HG03175 (cell line): Measurements from ENCODE around the gene PIAS1.
"Not testable (repeated sequence)": the region's sequence is repeated elsewhere in the genome, so short reads cannot be mapped to it uniquely, and the experiment has no call there.

ENCODE experiments used
- ATAC-seq: cut with Tn5 transposase; IDR thresholded peaks from one replicate; pipeline ENCODE4 v1.9.1; 2021; ENCODE audit warnings: mild to moderate bottlenecking, moderate library complexity; ENCODE audit not compliant: unreplicated experiment

The PIAS1 gene

DNA sequence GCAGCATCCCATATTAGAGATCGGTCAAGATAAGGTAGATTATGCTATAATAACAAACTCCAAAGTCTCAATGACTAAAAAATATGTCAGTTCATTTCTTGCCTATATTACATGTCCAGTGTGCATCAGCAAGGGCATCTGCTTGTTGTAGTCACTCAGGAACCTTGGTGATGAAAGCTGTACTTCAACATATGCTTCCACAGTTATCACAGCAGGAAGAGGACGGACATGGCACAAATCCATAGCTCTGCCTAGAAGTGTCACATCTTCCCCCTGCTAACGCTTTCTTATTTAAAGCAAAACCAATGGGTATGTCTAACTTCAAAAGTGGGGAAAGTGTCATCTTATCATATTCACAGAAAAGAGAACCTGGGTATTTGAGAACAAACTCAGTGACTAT, 20.0 kb upstream of the PIAS1 start:
- ATAC-seq = no peak

DNA sequence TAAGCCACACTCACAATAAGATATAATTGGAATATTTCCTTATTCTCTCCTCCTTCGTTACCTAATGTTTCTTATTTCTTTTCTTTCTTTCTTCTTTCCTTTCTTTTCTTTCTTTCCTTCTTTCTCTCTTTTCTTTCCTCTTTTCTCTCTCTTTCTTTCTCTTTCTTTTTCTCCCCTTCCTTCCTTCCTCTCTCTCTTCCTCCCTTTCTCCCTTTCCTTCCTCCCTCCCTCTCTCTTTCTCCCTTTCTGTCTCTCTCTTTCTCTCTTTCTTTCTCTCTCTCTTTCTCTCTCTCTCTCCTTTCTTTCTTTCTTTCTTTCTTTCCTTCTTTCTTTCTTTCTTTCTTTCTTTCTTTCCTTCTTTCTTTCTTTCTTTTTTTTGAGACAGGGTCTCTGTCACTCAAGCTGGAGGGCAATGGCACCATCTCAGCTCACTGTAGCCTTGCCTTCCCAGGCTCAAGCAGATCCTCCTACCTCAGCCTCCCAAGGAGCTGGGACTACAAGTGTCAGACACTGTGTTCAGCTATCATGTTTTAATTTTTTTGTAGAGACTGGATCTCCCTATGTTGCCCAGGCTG, 19.3 kb upstream of the PIAS1 start:
- ATAC-seq = no peak

DNA sequence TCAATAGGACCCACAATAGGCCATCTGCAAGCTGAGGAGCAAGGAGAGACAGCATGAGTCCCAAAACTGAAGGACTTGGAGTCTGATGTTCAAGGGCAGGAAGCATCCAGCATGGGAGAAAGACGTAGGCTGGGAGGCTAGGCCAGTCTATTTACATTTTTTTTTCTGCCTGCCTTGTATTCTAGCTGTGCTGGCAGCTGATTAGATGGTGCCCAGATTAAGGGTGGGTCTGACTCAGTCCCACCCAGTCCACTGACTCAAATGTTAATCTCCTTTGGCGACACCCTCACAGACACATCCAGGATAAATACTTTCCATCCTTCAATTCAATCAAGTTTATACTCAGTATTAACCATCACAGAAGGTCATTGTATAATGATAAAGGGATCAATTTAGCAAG, 15.9 kb upstream of the PIAS1 start:
- no peak for ATAC-seq

DNA sequence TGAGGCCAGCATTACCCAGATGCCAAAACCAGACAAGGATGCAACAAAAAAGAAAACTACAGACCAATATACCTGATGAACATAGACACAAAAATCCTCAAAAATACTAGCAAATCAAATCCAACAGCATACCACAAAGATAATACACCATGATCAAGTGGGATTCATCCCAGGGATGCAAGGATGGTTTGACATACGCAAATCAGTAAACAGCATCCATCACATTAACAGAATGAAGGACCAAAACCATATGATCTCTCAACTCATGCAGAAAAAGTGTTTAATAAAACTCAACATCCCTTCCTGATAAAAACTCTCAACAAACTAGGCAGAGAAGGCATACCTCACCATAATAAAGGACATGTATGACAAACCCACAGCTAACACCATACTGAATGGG, 14.0 kb upstream of the PIAS1 start:
- no peak for ATAC-seq

GRCh38 chr15:68042156-68042854, 11.8 kb upstream of the PIAS1 start:
- no peak for ATAC-seq

DNA sequence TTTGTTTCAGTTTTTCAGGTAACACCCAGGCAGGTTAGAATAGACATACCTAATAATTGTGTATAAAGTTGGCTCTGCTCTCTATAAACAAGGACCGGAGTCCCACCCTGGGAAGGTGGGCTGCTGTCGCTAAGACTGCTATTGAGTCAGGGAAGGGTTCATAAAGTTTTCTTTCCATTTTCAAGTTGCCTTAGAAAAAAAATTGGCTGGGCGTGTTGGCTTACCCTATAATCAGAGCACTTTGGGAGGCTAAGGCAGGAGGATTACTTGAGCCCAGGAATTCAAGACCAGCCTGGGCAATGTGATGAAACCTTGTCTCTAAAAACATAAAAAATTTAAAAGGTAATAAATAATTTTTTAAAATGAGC, 11.3 kb upstream of the PIAS1 start:
- no peak for ATAC-seq

DNA sequence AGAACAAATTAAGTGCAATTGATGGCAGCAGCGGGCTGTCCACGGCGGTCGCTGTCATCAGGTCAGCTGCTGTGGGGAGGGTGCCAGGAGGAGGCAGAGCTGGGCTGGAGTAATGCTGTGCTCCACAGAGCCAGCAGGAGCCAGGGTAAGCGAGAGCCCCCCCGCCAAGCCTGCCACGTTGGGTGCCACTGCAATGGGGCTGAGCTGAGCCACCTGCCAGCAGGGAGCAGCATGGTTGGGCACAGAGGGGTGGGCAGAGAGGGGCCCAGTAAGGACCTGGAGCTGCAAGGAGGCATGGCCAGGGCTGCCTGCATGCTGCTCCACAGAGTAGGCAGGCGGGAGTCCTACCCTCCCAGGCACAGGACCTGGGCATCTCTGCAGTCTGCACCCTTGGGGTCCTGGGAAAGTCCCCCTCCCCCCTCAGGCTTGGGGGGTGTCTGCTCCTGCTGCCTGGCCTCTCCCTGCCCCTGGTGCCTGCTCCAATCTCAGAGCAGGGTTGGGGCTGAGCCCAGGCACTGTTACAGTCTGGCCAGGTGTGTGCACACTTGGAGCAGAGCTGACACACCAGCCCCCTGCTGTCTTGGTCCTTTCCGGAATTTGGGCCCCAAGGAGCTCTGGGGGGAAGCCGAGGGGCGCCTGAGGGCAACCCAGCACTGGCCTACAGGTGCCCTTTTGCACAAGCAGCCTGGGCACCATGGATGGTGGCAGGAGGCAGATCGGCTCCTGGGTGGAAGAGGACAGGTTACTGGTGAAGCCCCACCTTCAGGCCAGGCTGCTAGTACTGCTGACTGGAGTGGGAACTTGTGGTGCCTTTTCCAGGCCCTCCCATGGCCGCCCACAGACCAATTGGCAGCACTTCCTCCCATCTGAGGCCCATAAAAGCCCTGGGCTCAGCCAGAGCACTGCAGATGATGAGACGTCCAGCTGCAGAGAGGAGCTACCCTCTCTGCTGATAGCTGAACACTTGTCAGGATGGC, 8.5 kb upstream of the PIAS1 start:
- no peak for ATAC-seq

GRCh38 chr15:68047826-68048225, 6.3 kb upstream of the PIAS1 start:
- no peak for ATAC-seq

DNA sequence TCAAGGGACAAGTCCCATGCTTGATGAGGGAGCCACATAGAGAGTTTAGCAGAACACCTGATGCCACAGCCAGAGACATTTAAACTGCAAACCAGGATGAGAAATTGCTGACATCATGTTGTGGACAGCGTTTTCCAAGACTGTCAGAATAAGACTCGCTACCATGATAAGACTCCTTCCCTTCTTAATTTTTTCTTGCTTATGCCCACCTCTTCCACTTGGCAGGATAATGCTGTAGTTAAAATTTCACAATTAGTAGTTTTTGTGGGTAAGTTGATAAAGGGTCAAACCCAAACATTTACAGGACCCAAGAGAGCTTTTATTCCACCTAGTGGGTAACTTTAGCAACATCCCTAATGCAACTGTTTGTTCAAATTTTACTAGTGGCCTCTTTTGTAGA, 3.0 kb upstream of the PIAS1 start:
- ATAC-seq = no peak

- ATAC-seq = no peak
Measured at GRCh38 chr15:68051907-68052306, 2.2 kb upstream of the PIAS1 start.

- ATAC-seq = no peak
Measured at GRCh38 chr15:68052431-68052830, 1.7 kb upstream of the PIAS1 start.

DNA sequence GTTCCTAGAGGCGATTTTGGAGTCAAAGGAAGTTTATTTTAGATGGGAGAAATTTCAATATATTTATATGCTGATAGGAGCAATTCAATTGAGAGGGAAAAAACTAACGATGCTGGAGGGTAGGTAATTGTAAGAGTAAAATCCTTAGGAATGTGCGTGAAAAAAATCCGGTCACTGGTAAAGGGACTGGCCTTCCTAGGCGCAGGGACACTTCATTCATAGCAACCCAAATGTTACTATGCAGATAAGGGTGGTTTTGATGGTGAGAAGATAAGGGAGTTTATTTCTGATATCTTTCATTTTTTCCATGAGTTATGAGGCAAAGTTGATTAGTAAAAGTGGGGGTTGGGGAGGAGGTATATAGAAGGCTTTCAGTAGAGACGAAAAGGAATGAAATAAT, 1.1 kb upstream of the PIAS1 start:
- ATAC-seq = no peak

- ATAC-seq = peak; percentile 2
Measured at GRCh38 chr15:68054628-68055223, 611 bp downstream of the PIAS1 start.

GRCh38 chr15:68055224-68055705, 1.1 kb downstream of the PIAS1 start:
- ATAC-seq = peak; percentile 56

DNA sequence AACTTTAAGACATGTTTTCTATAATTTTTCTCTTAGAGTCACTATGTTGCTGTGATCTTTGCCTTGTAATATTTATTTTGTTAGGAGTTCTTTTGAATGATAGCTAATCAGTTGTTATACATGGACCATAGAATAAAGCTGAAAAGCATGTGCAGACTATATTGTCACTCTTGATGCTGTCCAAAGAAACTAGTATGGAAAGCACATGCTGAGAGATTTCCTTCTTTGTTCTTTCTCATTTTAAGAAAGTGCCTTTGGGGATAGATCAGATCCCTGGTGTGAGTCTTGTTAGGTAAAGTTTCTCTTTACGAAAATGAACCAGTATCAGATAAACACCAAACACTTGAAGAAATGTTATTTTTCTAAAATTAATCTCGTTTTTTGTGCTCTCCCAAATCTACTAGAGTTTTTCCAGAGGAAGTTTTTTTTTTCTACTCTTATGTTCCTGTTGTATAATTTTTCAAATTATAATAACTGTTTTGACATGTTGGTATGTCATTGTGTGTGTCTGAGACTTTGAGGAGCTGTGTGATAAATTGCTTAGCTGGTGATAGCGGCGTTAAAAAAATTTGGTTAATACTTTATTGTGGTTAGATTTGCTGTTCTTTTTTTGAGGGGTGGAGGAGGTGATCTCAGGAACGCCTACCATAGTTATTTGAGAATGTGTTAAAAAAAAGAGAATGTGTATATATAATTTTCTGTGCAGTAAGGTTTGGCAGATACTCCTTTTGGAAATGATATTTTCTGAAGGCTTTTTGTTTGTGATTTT, 2.2 kb downstream of the PIAS1 start:
- ATAC-seq = no peak

GRCh38 chr15:68057034-68057433, 2.9 kb downstream of the PIAS1 start:
- ATAC-seq = no peak

DNA sequence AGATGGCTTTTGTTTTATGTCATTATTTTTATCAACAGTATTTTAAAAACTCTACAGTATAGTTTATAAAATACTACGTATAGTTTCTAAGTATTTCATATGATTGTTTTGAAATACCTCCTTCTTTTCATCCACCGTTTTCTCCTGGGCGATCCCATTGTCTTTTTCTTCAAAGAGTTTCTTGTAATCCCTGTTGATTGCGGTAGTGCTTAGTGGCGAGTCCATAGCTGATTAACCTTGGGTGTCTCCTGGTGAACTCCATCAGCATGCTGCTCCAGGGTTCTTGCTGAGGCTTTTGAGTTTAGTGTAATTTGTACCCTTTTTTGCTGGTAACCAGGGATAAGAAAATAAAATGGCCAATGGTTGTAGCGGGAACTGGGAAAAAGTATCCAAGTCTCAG, 3.6 kb downstream of the PIAS1 start:
- no peak for ATAC-seq

- not testable (repeated sequence) for ATAC-seq
Measured at GRCh38 chr15:68058970-68059369, 4.9 kb downstream of the PIAS1 start.

- ATAC-seq = no peak
Measured at GRCh38 chr15:68059630-68060029, 5.5 kb downstream of the PIAS1 start.

DNA sequence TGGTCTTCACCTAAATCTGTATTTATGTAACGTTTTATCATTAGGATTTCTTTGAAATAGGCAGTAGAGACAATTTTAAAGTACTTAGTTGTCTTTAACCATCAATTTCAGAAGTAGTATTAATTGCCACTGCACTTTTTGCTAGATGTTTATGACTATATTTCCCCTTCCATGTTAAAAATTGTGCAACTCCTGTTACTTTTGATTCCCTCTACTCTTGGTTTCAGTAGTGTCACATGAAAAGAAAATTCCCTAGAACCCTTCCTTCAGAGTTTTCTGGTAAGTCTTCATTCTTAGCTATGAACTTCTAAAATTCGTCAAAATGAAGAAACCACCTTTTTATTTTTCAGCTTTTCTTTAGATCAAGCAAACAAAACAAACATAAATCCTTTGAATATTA, 7.1 kb downstream of the PIAS1 start:
- no peak for ATAC-seq

DNA sequence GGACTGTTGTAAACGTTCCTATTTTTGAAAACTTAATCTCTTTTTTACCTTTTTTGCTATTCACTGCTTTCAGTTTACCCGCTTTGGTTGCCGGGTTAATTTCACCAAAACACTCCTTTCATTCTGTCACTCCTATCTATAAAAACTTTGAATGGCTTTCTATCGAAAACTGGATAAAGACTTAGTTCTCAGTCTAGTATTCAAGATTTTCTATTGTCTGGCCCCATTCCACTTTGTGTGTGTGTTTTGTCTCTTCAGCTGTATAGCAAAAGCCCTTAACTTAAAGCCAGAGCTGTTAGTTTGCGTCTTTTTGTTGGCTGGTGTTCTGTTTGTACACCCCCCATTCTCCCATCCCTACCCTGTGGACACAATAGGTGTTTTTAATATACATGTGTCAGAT, 7.5 kb downstream of the PIAS1 start:
- no peak for ATAC-seq
